Activated CD8-positive, alpha-beta memory T cell treated with anti-CD3 and anti-CD28 coated beads, Interleukin-2, amount 50 U/mL, for 24 hours (primary cell): ENCODE data around the gene ACSBG1.

ENCODE experiments used
- DNase-seq: peaks from one replicate; pipeline ENCODE4 v3.0.0-alpha.2; 2020; ENCODE audit errors: extremely low read depth

Gene ACSBG1

GRCh38 chr15:78220713-78221112 is 13.7 kb downstream of the ACSBG1 start:
- DNase-seq, result no peak

DNA sequence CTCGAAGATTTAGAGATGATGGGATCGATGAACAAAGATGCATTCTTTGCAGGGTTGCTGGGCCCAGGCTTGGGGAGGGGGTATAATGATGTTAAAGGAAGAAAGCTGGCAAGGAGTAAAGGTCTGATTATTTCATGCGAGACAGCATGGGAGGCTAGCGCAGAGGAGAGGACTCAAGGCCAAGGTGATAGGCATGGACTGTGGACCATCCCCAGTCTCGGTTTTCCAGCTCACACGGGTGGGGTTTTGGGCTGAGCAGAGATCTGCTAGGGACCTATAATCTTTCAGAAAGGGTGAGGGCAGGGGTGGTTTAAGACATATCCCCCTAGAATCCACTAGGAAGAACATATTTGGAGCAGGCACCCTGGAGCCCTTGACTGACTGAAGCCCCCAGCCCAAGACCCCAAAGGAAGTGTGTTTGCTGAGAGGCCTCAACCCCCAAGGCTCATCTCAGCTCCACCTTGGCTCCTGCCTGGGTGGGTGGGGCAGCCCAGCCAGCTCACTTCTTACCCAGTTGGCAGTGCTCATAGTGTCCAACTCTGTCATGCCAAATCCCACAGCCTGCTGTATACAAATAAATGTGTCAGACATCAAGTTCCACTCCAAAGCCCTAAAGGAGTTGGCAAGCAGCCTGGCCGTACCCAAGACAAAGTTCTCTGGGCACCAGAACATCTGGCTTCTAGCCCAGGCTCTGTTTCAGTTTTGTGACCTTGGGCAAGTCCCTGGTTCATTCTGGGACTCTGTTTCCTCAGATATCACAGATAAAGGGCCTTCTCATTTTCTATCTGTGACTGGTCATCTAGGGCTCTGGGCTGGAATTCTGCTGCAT is 17.9 kb downstream of the ACSBG1 start:
- no peak for DNase-seq

GRCh38 chr15:78213956-78214355 is 20.4 kb downstream of the ACSBG1 start:
- no peak for DNase-seq

DNA sequence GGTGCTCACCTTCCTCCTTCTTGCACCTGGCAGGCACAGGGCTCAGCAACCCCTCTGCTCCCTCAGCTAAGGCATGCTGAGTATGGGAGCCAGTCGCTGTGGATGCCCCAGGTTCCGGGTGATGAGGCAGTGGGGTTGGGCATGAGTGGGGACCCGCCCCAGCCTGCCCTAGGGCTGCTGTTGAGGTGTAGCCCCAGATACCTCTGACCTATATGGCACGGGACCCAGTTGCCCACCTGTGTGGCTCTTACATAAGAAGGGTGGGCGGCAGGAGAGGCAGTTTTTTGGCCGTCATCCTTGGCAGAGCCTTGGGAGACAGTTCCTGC is 21.0 kb downstream of the ACSBG1 start:
- DNase-seq, result no peak

DNA sequence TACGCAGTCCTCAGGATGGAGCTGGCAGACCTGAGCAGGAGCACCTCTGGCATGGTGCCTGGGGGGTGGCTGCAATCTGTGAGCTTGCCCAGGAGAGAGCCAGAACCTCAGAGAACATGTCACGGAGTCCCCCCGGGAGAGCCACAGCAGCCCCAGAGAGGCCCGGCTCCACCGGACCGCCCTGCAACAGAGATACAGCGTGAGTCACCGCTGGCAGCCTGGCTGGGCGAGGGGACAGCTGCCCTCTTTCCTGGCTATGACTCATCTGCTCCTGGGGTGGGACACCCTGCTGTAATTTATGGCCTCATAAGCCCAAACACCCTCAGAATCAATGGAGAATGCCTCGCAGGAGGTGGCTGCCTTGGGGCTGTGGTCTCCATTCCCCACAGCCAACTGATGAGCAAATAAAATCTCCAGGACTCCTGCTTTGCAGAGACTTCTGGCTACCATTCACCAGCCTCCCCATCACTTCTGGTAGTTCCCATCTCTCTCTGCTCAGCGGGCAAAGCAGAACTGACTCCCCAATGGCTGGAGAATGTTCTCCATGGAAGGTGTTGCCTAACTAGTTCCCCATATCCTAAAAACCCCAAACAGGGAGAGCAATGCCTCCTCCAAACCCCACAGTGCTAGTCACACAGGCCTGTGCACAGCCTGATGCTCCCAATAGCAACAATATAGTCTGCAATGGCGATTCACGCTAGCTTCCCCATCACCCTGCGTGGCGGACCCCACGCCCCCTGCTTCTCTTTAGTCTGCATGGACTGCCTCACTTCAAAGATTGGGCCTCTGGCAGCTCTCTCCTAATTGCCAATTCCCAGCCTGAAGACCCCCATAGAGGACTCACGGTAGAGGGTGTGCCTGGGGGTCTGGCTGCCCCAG is 21.6 kb downstream of the ACSBG1 start:
- no peak for DNase-seq

DNA sequence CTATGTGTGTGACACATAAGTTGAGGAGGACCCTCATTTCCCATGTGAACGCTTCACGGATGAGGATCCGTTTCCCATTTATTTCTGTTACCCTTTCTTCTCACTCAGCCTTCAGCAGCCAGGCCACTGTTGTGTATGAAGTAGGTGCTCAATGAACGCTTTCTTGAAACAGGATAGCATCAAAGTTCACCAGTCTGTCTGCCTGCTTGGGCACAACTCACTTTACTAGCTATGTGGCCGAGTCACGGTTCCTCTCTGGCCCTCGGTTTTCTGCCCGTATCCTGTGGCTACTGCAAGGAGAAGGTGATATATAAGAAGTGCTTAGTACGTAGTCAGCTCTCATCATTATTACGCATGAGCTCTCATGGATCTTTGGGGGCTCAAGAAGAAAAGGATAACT is 22.4 kb downstream of the ACSBG1 start:
- DNase-seq, result no peak

DNA sequence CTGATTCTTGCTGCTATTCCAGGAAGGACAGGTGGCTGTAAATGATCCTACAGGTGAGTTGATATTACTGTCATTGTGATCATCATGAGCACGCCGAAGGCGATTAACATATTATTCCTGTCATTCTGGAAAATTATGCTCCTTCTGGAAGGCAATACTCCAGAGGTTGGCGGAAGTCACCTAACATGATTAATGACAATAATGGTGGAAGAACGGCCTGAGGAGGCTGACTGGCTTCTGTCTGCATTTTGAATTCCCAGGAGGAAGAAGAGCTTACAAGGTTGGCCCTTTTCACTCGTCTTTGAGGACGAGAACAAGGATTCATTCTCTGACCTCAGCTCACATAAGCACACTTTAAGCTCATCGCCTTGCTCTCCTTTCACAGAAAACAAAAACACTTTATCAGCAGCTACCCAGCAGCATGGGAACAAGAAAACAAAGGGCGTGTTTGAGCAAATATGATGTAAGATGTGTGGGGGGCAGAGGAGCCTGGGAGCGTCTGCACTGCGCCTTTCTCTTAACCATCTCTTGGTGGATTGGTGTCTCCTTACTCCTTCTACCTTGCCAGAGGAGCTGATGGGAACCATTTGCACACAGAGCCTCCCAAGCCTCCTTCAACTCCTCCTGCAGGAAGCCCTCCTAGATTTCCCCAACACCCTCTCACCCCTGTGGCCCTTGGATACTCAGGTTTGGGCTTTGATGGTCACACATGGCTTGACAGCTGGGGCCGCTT is 23.0 kb downstream of the ACSBG1 start:
- no peak for DNase-seq

DNA sequence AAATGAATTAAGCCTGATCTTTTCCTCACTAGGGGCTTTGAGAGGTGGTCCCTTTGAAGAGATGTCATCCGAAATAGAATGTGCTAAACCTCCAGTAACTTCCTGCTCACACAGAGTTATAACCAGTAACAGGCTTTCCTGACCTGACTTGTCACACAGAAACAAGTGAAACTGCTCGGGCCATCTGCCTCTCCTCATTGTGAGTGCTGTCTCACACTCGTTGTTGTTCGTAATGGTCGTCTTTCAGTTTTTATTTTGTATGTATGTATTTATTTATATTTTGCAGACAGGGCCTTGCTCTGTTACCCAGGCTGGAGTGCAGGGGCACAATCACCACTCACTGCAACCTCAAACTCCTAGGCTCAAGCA is 24.0 kb downstream of the ACSBG1 start:
- DNase-seq, result no peak

DNA sequence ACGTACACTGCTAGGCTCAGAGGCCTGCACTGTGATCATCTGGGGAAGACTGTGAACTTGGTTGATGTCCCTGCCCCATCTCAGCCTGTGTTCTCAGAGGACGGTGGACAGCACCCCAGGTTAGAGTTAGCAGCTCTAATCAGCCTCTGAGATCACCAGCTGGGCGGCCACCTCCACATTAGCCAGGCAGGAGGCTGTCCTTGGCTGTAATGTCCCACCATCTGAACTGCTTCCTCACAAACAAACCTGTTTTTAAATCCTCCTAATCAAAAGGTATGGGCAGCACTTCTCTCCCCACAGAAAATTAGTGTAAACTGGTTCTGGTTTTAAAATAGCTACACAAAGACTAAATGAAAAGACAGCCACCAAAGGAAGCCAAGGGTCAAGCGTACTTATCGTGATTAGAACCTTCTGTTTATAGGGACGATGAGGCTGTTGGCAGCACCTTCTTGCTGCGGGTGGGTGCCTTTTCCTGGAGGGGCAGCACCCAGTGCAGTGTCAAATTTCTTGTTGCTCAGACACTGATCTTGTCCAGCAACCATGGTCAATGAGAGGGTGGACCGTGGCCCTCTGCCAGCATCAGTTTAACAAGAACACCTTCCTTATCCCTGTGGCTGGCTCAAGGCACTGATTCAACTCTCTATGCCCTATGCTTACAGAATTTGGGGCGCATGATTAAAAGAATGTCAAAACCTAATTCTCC is 24.6 kb downstream of the ACSBG1 start:
- no peak for DNase-seq

GRCh38 chr15:78208887-78209645 is 25.3 kb downstream of the ACSBG1 start:
- DNase-seq, result no peak

DNA sequence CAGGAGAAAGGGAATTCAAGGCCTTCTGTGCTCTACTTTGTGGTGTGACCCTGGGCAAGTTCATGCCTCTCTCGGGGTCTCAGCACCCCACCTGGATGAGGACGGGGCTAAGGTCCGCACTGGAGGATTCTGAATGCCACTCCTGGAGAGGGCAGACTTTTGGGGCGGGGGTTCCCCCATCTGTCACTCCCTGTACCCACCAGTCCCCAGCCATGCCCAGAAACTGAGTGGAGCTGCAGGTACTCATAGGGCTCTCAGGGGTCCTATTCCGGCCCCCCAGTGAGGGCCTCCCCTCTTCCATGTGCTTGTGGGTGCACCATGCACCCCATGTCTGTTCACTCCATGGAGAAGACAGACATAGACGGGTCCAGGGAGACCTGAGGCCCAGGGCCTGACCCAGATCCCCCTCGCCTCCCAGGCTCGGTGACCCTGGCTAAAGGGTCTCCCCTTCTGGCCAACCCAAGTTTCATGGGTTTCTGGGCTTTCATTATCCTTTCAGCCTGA is 26.0 kb downstream of the ACSBG1 start:
- no peak for DNase-seq

DNA sequence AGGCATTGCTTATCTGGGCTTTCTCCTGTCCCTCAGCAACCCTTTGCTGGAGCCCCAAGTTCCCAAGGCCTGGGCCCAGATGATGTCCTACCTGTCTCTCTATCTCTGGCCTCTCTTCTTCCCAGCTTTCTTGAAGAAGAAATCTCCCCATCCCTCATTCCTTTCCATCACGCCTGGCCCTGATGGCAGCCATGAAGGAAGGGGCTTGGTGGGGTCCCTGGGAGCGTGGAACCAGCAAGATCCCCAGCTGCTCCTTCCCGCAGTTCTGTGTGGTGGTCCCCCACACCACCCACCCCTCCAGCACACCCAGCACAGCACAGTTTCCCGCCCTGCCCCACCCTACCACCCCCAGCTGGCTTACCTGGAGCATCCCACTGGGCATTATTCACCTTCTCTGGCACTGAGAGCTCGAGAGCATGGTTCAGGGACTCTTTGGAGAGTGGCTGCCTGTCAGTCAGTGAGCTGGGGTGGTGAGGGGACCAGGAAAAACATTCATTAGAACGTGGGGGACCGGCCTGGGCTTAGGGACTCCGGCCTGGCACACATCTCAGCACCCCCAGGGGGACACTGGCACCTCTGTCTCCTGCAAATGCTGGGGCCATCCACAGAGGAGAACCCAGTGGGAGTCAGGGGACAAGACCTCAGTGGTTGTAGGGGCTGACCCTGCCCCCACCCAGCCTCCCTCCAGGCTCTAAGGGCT is 26.6 kb downstream of the ACSBG1 start:
- DNase-seq, result no peak

DNA sequence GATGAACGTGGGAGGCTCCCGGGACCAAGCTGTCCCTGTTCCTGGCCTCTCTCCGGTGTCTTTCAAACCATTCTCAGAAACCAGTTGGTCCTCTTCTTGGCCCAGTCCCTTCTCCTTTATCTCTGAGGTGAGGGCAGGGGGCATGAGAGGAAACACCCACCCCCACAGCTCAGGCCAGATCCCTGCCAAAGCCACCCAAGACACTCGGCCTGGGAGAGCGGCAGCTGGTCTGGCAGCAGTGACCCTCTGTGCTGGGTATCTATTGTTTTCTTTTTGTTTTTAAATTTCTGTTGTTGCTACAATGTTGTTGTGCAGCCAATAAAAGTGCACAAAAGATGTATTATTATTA is 27.3 kb downstream of the ACSBG1 start:
- no peak for DNase-seq

GRCh38 chr15:78206326-78207109 is 27.8 kb downstream of the ACSBG1 start:
- DNase-seq, result no peak

GRCh38 chr15:78205856-78206255 is 28.5 kb downstream of the ACSBG1 start:
- no peak for DNase-seq

DNA sequence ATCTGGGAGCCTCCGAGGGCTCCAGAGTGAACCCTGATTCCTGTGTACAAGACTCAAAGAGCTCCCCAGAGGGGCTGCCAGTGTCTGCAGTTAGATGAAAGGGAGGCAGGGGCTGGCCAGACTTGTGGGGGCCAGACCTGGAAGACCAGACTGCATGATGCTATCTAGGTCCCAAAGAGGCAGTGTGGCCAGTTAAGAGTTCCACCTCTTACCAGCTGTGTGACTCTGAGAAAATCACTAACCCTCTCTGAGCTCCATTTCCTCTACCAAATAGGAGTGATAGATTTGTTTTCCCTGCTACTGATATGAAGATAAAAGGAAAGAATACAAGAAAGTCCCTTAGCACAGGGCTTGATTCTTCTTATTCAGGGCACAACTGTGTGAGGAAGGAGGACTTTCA is 29.0 kb downstream of the ACSBG1 start:
- no peak for DNase-seq

DNA sequence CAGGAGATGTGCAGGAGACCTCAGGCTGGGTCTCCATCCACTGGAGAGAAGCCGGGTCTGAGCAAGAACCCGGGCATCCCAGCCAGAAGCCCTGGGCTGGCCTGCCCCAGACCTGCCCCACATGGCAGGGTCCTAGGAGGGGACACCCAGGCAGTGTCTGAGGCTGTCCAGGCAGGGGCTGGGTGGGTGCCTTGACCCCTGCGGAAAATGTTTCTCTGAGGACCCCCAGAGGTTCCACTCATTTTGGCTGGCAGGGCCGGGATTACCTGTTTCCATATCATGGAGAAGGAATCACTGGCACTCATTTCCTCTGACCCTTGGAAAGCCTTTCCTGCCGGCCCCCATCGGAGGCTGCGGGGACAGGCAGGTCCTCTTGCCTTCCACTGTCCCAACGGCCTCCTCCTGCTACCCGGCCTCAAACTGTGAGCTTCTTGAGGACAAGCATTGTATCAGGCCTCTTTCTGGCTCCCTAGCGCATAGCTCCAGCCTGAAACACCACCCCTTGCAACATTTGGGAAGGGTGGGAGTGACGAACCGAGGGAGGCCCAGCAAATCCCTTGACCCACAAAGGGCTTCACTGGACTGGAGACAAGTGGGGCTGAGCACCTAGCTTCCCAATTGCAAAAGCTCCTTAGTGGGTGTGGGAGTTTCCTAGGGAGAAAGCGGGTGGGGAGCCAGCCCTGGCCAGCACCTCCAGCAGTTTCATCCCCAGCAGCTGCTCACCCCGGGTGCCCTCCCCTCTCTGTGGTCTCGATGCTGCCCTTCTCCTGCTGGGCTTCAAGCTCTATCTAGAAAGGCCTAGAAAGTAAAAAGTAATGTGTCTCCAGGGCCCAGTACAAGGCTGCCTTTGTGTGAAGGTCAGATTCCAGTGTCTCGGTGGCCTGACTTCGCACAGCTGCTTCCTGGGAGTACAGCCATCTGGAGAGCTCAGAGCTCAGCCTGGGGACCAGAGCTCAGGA is 29.7 kb downstream of the ACSBG1 start:
- no peak for DNase-seq
